ENCODE data around the gene MGLL. TPM values are rescaled to one million over a fixed set of nuclear protein-coding genes. Genes with fewer than 3 reads are reported as not detected.

The MGLL gene
- total RNA-seq, 2 experiments from 2014 or later: 0.28 to 0.38 TPM

DNA sequence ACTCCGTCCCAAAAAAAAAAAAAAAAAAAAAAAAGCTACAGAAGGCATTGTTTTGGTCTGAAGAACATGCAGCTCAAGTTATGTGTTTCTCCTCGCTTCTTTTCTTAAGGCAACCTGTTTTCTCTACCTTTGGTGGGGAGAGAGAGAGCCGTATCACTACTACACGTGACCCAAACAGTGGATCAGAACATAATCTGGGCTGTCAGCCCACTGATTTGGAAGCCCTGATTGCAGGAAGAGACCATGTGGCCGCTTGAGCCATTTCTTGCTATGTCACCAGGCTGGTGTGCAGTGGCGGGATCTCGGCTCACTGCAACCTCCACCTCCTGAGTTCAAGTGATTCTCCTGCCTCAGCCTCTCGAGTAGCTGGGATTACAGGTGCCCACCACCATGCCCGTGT lies 79.7 kb downstream of the MGLL start:
- no peaks in the 10 kb centered on the region for H3K4me1 Mint-ChIP-seq (ENCODE audit: low read depth)
- no peaks in the 10 kb centered on the region for H3K36me3 Mint-ChIP-seq (ENCODE audit: low read depth)
- H3K4me1 ChIP-seq (ENCODE audit: insufficient read depth, low read length): peaks cover 6% of the 10 kb centered on the region
- ATAC-seq (ENCODE audit: poor library complexity) (no peak), DNase-seq (no peak)
- TF ChIP-seq, protein P1, sequence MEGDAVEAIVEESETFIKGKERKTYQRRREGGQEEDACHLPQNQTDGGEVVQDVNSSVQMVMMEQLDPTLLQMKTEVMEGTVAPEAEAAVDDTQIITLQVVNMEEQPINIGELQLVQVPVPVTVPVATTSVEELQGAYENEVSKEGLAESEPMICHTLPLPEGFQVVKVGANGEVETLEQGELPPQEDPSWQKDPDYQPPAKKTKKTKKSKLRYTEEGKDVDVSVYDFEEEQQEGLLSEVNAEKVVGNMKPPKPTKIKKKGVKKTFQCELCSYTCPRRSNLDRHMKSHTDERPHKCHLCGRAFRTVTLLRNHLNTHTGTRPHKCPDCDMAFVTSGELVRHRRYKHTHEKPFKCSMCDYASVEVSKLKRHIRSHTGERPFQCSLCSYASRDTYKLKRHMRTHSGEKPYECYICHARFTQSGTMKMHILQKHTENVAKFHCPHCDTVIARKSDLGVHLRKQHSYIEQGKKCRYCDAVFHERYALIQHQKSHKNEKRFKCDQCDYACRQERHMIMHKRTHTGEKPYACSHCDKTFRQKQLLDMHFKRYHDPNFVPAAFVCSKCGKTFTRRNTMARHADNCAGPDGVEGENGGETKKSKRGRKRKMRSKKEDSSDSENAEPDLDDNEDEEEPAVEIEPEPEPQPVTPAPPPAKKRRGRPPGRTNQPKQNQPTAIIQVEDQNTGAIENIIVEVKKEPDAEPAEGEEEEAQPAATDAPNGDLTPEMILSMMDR (IDR thresholded peaks at IDR 0.05): no peak
- H3K27ac Mint-ChIP-seq: no peak overlapping the region
- ChIA-PET POLR2A (no interaction called here), CTCF (no interaction called here)
- no peak overlapping the region for H3K4me3 ChIP-seq (ENCODE audit: low read length)
- H3K4me3 Mint-ChIP-seq: no peak overlapping the region
- no peaks in the 10 kb centered on the region for H3K9me3 Mint-ChIP-seq
- no peaks in the 10 kb centered on the region for H3K27me3 ChIP-seq (ENCODE audit: control insufficient read depth in 1 of 2, insufficient read depth in 2 of 2, low read length in 2 of 2)
- intact Hi-C loops (cut with DNase I, micrococcal nuclease): no loop called here
- no peak overlapping the region for H3K27ac ChIP-seq (ENCODE audit: low read depth in 1 of 2, low read length in 2 of 2)
- no peaks in the 10 kb centered on the region for H3K36me3 ChIP-seq (ENCODE audit: insufficient read depth, low read length)
- peaks cover 6% of the 10 kb centered on the region for H3K27me3 Mint-ChIP-seq
- no peaks in the 10 kb centered on the region for H3K9me3 ChIP-seq (ENCODE audit: control insufficient read depth in 1 of 2, insufficient read depth in 1 of 2, low read length in 2 of 2)

DNA sequence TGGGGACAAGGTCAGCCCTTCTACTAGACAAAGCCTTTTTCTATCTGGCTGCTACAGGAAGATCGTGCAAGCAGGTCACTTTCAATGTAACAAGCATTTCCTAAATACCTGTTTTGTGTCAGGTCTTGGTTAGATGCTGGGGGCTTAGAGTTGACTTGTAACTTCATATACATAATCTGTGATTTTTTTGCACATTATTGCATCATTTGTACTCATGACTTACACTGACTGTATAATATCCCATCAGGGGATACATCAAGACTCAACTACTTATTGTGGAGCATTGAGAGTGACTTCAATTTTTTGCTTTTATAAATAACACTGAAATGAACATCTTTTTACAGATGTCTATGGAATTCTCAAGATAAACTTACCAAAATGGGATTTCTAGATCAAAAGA lies 80.6 kb downstream of the MGLL start:
- H3K27me3 ChIP-seq (ENCODE audit: control insufficient read depth in 1 of 2, insufficient read depth in 2 of 2, low read length in 2 of 2): no peaks in the 10 kb centered on the region
- H3K36me3 ChIP-seq (ENCODE audit: insufficient read depth, low read length): no peaks in the 10 kb centered on the region
- ChIA-PET CTCF (no interaction called here), POLR2A (no interaction called here)
- DNase-seq (no peak), ATAC-seq (ENCODE audit: poor library complexity) (no peak)
- H3K36me3 Mint-ChIP-seq (ENCODE audit: low read depth): no peaks in the 10 kb centered on the region
- no peak overlapping the region for H3K27ac ChIP-seq (ENCODE audit: low read depth in 1 of 2, low read length in 2 of 2)
- TF ChIP-seq, protein P1 (IDR thresholded peaks at IDR 0.05): no peak
- H3K27me3 Mint-ChIP-seq: peaks cover 6% of the 10 kb centered on the region
- H3K4me3 Mint-ChIP-seq: no peak overlapping the region
- H3K27ac Mint-ChIP-seq: no peak overlapping the region
- H3K9me3 Mint-ChIP-seq: no peaks in the 10 kb centered on the region
- no peaks in the 10 kb centered on the region for H3K4me1 Mint-ChIP-seq (ENCODE audit: low read depth)
- peaks cover 6% of the 10 kb centered on the region for H3K4me1 ChIP-seq (ENCODE audit: insufficient read depth, low read length)
- H3K9me3 ChIP-seq (ENCODE audit: control insufficient read depth in 1 of 2, insufficient read depth in 1 of 2, low read length in 2 of 2): no peaks in the 10 kb centered on the region
- intact Hi-C loops (cut with DNase I, micrococcal nuclease): no loop called here
- no peak overlapping the region for H3K4me3 ChIP-seq (ENCODE audit: low read length)

- H3K4me1 ChIP-seq (ENCODE audit: insufficient read depth, low read length): peaks cover 6% of the 10 kb centered on the region
- ChIA-PET POLR2A (no interaction called here), CTCF (no interaction called here)
- no peak overlapping the region for H3K4me3 ChIP-seq (ENCODE audit: low read length)
- H3K4me1 Mint-ChIP-seq (ENCODE audit: low read depth): no peaks in the 10 kb centered on the region
- no peak overlapping the region for H3K27ac ChIP-seq (ENCODE audit: low read depth in 1 of 2, low read length in 2 of 2)
- no peak for ATAC-seq (ENCODE audit: poor library complexity)
- no peaks in the 10 kb centered on the region for H3K36me3 ChIP-seq (ENCODE audit: insufficient read depth, low read length)
- no peaks in the 10 kb centered on the region for H3K27me3 ChIP-seq (ENCODE audit: control insufficient read depth in 1 of 2, insufficient read depth in 2 of 2, low read length in 2 of 2)
- no peaks in the 10 kb centered on the region for H3K9me3 ChIP-seq (ENCODE audit: control insufficient read depth in 1 of 2, insufficient read depth in 1 of 2, low read length in 2 of 2)
- intact Hi-C loops (cut with DNase I, micrococcal nuclease): no loop called here
- DNase-seq: no peak
- H3K4me3 Mint-ChIP-seq: no peak overlapping the region
- TF ChIP-seq, protein P1 (IDR thresholded peaks at IDR 0.05): no peak
- peaks cover 6% of the 10 kb centered on the region for H3K27me3 Mint-ChIP-seq
- no peaks in the 10 kb centered on the region for H3K36me3 Mint-ChIP-seq (ENCODE audit: low read depth)
- no peak overlapping the region for H3K27ac Mint-ChIP-seq
- H3K9me3 Mint-ChIP-seq: no peaks in the 10 kb centered on the region
Observed at GRCh38 chr3:127741246-127741645, 81.1 kb downstream of the MGLL start.

Measured in CD4-positive, alpha-beta T cell (primary cell).